Upper lobe of right lung (tissue), 1 donor: ENCODE results near the gene CRLF2. TPM values are rescaled to one million over a fixed set of nuclear protein-coding genes. Genes with fewer than 3 reads are reported as not detected.
"Not testable (repeated sequence)": the region's sequence is repeated elsewhere in the genome, so short reads cannot be mapped to it uniquely, and the experiment has no call there.

Source experiments
- ATAC-seq: fragments of 200-7000 bp; cut with Tn5 transposase; one replicate; pipeline ENCODE4 v1.9.1; 2020; ENCODE audit warnings: mild to moderate bottlenecking, moderate library complexity
- DNase-seq: peaks from one replicate; pipeline ENCODE4 v3.0.0-alpha.2; 2020
- H3K27ac ChIP-seq: fragments of 200-600 bp; one replicate; pipeline ENCODE4 v1.8.0; 2022
- H3K27me3 ChIP-seq: fragments of 200-600 bp; one replicate; pipeline ENCODE4 v1.8.0; 2022; ENCODE audit warnings: mild to moderate bottlenecking
- H3K36me3 ChIP-seq: fragments of 200-600 bp; one replicate; pipeline ENCODE4 v1.8.0; 2022
- H3K4me1 ChIP-seq: fragments of 200-600 bp; one replicate; pipeline ENCODE4 v1.8.0; 2022
- H3K4me3 ChIP-seq: fragments of 200-600 bp; one replicate; pipeline ENCODE4 v1.8.0; 2022; ENCODE audit warnings: mild to moderate bottlenecking
- H3K9me3 ChIP-seq: fragments of 200-600 bp; one replicate; pipeline ENCODE4 v1.8.0; 2022
- intact Hi-C: fragments of 100-400 bp; cut with DNase I; formaldehyde crosslinking; loops from one replicate; pipeline ENCODE4 v1.11.0; 2022
- total RNA-seq: library from RNA; stranded (reverse); fragmentation: NEBNext Ultra II Directional; extraction: Animal tissue kit (Norgen Biotek cat#: 25700); gene quantifications from one replicate; pipeline ENCODE4 v1.2.1, GENCODE V29; 2021
- TF ChIP-seq, protein P1 (sequence below): fragments of 200-600 bp; IDR thresholded peaks from one replicate; pipeline ENCODE4 v1.8.0; 2022; ENCODE audit warnings: antibody characterized with exemption
- donor health status: DM: no; HTN: yes; CAD: no; lungs with severe emphysema.

CRLF2 gene
- total RNA-seq, 1 donor from 2014 or later = 1.2 TPM

DNA sequence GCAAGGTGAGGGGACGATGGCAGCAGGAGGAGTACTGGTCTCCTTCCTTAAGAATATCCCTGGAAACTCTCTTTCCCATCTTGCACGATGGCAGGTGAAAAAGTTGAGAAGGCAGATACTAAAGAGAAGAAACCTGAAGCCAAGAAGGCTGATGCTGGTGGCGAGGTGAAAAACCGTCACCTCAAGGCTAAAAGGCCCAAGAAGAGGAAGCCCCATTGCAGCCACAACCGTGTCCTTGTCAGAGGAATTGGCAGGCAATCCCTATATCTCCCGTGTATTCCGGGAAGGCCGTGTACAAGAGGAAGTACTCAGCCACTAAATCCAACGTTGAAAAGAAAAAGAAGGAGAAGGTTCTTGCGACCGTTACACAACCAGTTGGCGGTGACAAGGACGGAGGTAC is 40.0 kb downstream of the CRLF2 start:
- DNase-seq (no peak), ATAC-seq (no peak)
- Histone ChIP-seq H3K27ac (no peak overlapping the region), H3K36me3 (no peaks in the 10 kb centered on the region), H3K4me1 (no peaks in the 10 kb centered on the region), H3K9me3 (no peaks in the 10 kb centered on the region), H3K4me3 (no peak overlapping the region), H3K27me3 (no peaks in the 10 kb centered on the region)
- TF ChIP-seq, protein P1, sequence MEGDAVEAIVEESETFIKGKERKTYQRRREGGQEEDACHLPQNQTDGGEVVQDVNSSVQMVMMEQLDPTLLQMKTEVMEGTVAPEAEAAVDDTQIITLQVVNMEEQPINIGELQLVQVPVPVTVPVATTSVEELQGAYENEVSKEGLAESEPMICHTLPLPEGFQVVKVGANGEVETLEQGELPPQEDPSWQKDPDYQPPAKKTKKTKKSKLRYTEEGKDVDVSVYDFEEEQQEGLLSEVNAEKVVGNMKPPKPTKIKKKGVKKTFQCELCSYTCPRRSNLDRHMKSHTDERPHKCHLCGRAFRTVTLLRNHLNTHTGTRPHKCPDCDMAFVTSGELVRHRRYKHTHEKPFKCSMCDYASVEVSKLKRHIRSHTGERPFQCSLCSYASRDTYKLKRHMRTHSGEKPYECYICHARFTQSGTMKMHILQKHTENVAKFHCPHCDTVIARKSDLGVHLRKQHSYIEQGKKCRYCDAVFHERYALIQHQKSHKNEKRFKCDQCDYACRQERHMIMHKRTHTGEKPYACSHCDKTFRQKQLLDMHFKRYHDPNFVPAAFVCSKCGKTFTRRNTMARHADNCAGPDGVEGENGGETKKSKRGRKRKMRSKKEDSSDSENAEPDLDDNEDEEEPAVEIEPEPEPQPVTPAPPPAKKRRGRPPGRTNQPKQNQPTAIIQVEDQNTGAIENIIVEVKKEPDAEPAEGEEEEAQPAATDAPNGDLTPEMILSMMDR = no peak
- intact Hi-C loops = no loop called here

DNA sequence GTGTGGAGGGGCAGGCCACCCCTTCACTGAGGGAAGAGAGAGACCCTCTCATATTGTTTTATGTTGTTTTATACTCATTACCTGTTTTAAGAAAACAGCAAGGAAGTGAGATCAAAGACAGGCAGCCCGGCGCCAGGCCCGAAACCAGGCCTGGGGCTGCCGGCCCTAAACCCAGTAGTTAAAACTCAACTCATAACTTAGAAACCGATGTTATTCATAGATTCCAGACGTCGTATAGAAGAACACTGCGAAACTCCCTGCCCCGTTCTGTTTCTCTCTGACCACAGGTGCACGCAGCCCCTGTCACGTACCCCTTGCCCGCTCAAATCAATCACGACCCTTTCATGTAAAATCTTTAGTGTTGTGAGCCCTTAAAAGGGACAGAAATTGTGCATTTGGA is 40.5 kb downstream of the CRLF2 start:
- intact Hi-C loops, H3K4me3 ChIP-seq, H3K27me3 ChIP-seq, H3K9me3 ChIP-seq, DNase-seq, H3K4me1 ChIP-seq, ATAC-seq, H3K36me3 ChIP-seq, H3K27ac ChIP-seq: not testable (repeated sequence)

DNA sequence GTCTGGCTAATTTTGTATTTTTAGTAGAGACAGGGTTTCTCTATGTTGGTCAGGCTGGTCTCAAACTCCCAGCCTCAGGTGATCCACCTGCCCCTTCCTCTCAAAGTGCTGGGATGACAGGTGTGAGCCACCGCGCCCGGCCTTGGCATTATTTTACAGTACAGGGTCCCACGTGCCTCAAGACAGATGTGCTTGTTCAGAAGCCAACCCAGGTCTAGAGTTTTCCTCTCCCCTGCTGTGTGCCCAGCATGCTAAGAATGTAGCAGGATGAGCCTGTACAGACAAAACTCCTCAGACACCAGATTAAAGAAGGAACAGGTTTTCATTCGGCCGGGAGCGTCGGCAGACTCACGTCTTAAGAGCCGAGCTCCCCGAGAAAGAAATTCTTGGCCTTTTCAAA is 42.2 kb downstream of the CRLF2 start:
- H3K36me3 ChIP-seq = no peaks in the 10 kb centered on the region
- no peak overlapping the region for H3K4me3 ChIP-seq
- no peaks in the 10 kb centered on the region for H3K4me1 ChIP-seq
- DNase-seq (no peak), ATAC-seq (no peak)
- H3K27me3 ChIP-seq = no peaks in the 10 kb centered on the region
- intact Hi-C loops = no loop called here
- H3K27ac ChIP-seq = no peak overlapping the region
- no peaks in the 10 kb centered on the region for H3K9me3 ChIP-seq
- TF ChIP-seq, protein P1 = no peak

DNA sequence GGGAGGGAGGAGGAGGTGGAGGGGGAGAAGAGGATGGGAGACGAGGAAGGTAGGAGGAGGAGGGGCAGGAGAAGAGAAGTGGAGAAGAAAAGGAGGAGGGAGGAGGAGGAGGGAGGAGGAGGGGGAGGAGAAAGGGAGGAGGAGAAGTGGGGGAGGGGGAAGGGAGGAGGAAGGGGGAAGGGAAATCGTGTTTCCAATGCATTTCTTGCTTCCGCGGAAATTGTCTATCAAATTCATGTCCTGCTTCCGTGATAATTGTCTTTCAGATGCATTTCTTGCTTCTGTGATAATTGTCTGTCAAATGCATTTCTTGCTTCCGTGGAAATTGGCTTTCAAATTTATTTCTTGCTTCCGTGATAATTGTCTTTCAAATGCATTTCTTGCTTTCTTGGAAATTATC is 43.3 kb downstream of the CRLF2 start:
- TF ChIP-seq, protein P1 = no peak
- Histone ChIP-seq H3K36me3 (no peaks in the 10 kb centered on the region), H3K4me1 (no peaks in the 10 kb centered on the region), H3K9me3 (no peaks in the 10 kb centered on the region), H3K27ac (no peak overlapping the region), H3K27me3 (no peaks in the 10 kb centered on the region), H3K4me3 (no peak overlapping the region)
- ATAC-seq = no peak
- no peak for DNase-seq
- intact Hi-C loops = no loop called here

DNA sequence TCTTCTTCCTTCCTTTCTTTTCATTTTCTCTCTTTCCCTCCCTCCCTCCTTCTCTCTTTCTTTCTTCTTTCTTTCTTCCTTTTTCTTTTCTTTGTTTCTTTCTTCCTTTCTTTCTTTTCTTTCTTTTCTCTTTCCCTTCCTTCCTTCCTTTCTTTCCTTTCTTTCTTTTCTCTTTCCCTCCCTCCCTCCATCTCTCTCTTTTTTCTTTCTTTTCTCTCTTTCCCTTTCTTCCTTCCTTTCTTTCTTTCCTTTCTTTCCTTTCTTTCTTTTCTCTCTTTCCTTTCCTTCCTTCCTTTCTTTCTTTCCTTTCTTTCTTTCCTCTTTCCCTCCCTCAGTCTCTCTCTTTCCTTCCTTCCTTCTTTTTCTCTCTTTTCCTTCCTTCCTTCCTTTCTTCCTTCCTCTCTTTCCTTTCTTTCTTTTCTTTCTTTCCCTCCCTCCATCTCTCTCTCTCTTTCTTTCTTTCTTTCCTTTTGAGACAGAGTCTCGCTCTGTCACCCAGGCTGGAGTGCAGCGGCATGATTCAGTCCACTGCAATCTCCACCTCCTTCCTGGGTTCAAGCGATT is 44.4 kb downstream of the CRLF2 start:
- intact Hi-C loops = no loop called here
- H3K27me3 ChIP-seq = no peaks in the 10 kb centered on the region
- ATAC-seq = no peak
- H3K4me3 ChIP-seq = no peak overlapping the region
- no peaks in the 10 kb centered on the region for H3K9me3 ChIP-seq
- no peak for DNase-seq
- H3K36me3 ChIP-seq = no peaks in the 10 kb centered on the region
- no peak overlapping the region for H3K27ac ChIP-seq
- no peaks in the 10 kb centered on the region for H3K4me1 ChIP-seq
- TF ChIP-seq, protein P1 = no peak

DNA sequence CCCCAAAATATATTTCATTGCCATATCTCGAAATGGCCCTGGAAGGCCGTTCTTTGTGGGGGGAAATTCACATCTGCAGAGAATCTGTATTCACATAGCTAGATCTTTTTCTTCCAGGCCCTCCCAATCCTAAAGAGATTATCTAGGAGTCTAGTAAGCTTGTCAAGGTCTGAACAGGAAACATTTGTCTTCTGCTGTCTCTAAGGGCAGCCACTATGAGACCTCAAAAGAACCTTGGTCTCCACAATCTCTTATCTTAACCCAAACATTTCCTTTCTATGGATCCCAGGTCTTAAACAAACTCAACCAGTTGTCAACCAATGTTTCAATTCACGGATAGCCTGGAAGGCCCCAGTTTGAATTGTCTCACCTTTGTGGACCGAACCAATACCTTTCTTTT is 45.0 kb downstream of the CRLF2 start:
- Histone ChIP-seq H3K27ac (no peak overlapping the region), H3K4me1 (no peaks in the 10 kb centered on the region), H3K36me3 (no peaks in the 10 kb centered on the region), H3K27me3 (no peaks in the 10 kb centered on the region), H3K4me3 (no peak overlapping the region), H3K9me3 (no peaks in the 10 kb centered on the region)
- intact Hi-C loops = no loop called here
- TF ChIP-seq, protein P1 = no peak
- ATAC-seq (no peak), DNase-seq (no peak)
